ENCODE data around the gene SPATA33.
"Not testable (repeated sequence)": the region's sequence is repeated elsewhere in the genome, so short reads cannot be mapped to it uniquely, and the experiment has no call there.

SPATA33 gene

GRCh38 chr16:89667000-89667399 is 9.4 kb downstream of the SPATA33 start:
- DNase-seq: peak; percentile 7

- no peak for DNase-seq
These were observed 10.0 kb downstream of the SPATA33 start for GRCh38 chr16:89667633-89668032.

GRCh38 chr16:89668790-89669158 is 11.1 kb downstream of the SPATA33 start:
- no peak for DNase-seq

DNA sequence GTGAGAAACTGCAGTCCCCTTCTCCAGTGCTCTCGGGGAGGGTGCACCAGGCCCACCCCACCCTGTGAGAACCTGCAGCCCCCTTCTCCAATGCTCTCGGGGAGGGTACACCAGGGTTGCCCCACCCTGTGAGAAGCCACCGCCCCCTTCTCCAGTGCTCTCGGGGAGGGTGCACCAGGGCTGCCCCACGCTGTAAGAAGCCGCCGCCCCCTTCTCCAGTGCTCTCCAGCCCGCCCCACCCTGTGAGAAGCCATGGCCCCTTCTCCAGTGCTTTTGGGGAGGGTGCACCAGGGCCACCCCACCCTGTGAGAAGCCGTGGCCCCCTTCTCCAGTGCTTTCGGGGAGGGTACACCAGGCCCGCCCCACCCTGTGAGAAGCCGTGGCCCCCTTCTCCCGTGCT is 12.1 kb downstream of the SPATA33 start:
- no peak for DNase-seq

DNA sequence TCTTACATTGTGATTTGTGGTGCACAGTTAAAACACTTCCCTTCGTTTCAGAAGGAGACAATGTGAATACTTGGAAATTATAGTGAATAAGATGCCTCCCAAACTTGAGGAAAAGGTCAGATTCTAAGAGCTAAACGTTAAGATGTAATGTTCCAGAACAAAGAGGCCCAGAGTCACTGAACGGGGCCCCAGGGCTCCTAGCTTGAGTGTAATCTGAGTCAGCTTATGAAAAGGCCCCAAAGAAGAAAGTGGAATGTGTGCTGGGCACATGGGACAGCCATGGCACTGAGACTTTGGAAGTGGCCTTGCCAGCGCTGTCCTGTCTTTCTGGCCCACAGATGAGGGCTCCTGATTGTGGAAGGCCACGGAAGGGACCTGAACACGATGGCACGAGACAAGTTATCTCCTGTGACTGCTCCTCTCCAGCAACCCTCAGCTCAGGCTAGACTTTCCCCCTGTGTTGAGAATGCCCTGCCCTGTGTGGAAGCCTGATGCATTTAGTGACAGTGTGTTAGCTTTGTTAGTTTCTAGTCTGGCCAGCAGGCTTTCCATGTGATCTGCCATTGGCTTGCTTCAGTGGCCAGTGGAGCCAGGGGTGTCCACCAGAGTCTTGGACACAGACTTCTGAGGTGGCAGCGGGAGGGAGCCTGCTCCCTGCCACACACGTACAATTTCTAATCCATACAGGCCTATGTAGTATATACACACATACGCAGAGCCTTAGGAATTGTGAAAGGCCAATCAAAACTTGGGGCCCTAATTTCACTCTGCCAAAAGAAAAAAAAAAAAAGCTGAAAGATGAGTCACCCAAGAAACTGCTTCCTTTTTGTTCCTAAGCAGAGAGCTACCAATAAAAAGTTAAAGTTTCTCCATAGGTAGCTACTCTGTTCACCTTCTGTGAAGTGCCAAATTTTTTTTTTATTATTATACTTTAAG is 13.1 kb downstream of the SPATA33 start:
- DNase-seq: no peak

DNA sequence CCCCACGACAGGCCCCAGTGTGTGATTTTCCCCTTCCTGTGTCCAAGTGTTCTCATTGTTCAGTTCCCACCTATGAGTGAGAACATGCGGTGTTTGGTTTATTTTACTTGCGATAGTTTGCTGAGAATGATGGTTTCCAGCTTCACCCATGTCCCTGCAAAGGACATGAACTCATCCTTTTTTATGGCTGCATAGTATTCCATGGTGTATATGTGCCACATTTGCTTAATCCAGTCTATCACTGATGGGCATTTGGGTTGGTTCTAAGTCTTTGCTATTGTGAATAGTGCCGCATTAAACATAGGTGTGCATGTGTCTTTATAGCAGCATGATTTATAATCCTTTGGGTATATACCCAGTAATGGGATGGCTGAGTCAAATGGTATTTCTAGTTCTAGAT is 13.9 kb downstream of the SPATA33 start:
- DNase-seq: not testable (repeated sequence)

DNA sequence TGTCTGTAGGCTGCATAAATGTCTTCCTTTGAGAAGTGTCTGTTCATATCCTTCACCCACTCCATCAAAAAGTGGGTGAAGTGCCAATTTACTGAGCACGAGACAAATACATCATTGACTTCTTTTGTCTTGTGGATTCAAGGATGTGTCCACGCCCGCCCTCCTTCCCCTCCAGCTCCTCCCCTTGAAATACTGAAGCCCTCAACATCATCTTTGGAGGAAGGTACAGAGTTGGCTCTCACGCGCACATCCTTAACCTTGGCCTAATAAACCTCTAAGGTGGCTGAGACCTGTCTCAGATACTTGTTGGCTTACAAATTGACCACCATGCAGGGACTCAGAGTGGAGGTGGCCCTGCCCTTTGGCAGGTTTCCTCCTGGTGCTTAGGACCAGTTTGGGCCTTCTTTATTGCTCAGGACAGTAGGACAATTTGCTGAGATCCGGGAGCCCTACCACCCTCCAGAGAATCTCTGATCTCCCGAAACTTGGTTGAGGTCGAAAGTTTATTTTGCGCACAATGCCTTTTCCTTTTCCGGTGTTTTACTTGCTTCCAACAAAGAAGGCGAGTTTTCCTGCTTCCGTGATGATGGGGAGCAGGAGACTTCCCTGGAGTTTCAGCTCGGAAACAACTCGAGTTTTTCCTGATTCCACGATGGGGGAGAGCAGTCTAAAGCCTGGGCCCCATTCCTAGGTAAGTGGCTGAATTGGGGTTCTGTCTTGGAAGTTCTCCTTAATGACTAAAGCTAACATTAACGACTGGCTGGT is 14.7 kb downstream of the SPATA33 start:
- DNase-seq: no peak

- no peak for DNase-seq
These were observed 20.6 kb downstream of the SPATA33 start for GRCh38 chr16:89678258-89678657.

DNA sequence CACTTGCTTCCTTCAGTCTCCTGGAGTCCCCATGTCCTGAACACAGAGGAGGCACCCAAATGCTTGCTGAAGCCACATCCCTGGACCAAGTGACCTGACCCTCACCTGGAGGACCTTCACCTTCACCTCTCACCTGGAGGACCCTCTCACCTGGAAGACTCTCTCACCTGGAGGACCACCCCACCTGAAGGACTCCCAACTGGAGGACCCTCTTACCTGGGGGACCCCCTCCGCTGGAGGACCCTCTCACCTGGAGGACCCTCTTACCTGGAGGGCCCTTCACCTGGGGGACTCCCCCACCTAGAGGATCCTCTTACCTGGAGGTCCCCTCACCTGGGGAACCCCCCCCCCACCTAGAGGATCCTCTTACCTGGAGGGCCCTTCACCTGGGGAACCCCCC is 28.3 kb downstream of the SPATA33 start:
- no peak for DNase-seq

DNA sequence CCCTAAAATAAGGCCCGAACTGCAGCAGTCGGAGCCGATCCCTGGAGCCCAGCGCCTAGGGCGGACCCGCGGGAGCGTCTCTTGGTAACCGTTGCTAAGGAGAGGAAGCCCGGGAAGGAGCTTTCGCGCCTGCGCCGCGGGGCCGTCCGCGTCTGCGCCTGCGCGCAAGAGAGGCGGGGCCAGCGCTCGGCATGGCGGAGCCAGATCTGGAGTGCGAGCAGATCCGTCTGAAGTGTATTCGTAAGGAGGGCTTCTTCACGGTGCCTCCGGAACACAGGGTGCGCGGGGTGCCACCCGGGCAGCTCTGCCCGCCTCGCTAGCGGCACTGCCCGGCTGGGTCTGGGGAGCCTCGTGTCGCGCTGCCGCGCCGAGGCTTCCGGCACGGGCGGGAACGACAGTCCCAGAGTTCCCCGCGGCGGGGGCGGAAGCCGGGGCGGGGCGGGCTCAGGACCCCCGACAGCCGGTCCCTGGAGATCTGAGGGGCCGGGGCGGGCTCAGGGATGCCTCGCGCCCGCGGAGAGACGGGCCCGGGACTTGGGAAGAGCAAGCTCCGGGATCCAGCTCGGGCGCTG is 29.0 kb downstream of the SPATA33 start, which contains the start of gene CDK10:
Gene CDK10 (plus strand): TSS at position 170 of the 572 bp plus-strand sequence. CDS start 22 bp downstream, at position 192.
- peak; percentile 85 for DNase-seq

GRCh38 chr16:89687092-89687940 is 29.7 kb downstream of the SPATA33 start:
- peak; percentile 39 for DNase-seq

DNA sequence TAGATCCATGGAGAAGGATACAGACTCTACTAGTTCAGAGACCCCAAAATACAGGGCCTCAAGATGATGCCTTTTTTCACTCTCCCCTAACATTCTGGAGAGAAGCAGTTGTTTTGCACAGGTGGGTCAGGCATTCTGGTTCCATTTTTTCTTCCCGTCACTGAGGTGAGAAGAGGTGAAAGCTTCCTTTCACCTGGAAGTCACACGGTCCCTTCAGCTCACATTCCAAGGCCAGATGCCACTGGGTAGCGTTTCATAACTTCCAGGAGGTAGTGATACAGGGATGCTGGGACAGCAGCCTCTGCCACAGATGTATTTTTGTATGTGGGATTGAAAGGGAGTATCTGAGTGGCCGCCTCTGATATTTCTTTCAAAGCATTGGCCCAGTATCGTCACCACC is 30.8 kb downstream of the SPATA33 start:
- no peak for DNase-seq

DNA sequence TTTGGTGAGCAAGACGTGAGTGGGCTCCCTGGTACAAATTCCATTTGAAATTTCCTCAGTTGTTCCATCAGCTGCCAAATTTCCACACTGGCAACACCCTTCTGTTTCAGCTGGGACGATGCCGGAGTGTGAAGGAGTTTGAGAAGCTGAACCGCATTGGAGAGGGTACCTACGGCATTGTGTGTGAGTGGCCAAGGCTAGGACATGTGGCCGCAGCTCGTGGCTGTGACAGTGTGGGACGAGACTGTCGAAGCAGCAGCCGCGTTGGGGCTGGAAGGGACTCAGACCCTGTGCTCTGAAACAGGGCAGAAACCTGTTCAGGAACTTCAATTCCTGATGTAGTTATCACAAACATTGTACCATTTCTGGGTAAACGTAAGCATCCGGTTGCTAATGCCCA is 31.5 kb downstream of the SPATA33 start:
- DNase-seq: no peak

GRCh38 chr16:89689621-89690020 is 32.0 kb downstream of the SPATA33 start:
- not testable (repeated sequence) for DNase-seq

DNA sequence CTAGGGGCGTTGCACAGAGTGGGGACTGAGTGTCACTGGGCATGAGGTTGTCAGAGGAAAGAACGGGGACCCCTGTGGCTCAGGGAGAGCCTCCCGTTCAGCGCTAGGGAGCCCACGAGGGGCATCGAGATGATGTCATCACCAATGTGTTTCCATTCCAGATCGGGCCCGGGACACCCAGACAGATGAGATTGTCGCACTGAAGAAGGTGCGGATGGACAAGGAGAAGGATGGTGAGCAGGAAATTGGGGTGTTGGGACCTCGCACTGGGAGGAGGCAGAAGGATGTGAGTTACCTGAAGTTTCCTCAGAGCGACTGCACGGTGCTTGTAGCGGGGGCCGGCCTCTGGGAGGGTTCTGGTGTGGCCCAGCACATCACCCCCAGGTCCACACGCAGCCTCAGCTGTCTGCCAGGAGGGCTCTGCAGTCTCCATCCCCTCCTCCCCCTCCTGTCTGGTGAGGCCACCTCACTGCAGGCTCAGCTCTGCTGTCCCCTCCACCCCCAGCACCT is 32.8 kb downstream of the SPATA33 start:
- DNase-seq: no peak

- DNase-seq: no peak
These were observed 33.8 kb downstream of the SPATA33 start for GRCh38 chr16:89691231-89691985.

GRCh38 chr16:89691986-89692569 is 34.4 kb downstream of the SPATA33 start:
- no peak for DNase-seq

GRCh38 chr16:89693289-89693731 is 35.7 kb downstream of the SPATA33 start:
- DNase-seq: no peak

DNA sequence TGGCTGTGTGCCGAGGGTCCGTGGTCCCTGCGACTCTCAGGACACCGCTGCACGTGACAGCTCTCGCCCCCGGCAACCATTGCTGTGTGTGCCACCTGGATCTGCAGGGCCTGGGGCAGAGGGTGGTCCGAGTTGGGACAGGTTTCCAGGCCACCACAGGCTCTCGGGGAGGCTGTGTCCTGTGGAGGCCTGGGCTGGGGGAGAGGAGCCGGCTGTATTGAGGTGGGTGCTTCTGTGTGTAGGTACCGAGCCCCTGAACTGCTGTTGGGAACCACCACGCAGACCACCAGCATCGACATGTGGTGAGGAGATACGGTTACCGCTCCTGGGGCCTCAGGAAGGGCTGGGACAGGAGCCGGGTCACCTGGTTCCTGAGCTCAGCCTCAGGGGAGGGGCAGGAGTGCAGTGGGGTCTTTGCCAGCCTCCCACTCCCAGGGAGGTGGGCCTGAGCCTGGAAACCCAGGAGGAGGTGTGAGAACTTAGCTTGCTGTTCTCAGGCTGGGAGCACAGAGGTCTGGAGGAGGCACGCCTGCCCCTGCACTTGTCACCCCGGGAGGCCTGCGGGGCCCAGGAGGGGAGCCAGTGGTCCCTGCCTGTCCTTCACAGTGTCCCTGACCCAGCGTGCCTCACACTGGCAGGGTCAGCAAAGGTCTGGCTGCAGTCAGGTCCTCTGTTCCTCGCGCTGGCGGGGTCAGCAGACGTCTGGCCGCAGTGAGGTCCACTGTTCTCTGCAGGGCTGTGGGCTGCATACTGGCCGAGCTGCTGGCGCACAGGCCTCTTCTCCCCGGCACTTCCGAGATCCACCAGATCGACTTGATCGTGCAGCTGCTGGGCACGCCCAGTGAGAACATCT is 36.5 kb downstream of the SPATA33 start:
- no peak for DNase-seq

- not testable (repeated sequence) for DNase-seq
These were observed 37.1 kb downstream of the SPATA33 start for GRCh38 chr16:89694784-89695085.

All from SHP77 treated with DMSO at 0.1 percent for 48 hours (cell line).